A549 treated with ZK216348 at 1 μM for 4 hours (cell line): ENCODE measurements around the gene KCNN2. TPM values are rescaled to one million over a fixed set of nuclear protein-coding genes. Genes with fewer than 3 reads are reported as not detected.

ENCODE experiments used
- total RNA-seq: library from RNA; stranded (reverse); fragments of 200-300 nt; extraction: Qiagen RNA extraction; gene quantifications from 5 replicates; pipeline ENCODE4 v1.2.3, GENCODE V29; 2022; ENCODE audit warnings: low read depth

The KCNN2 gene
- total RNA-seq = 0.06 to 0.19 TPM in 2 of 5 replicates, not detected in the others

GRCh38 chr5:114361724-114362196, at the start of gene KCNN2:
Gene KCNN2, plus strand, starts transcription at chr5:114362070. Its CDS starts 70 bp downstream, at chr5:114362140.

